ENCODE data around the gene AHCY.
"Not testable (repeated sequence)": the region's sequence is repeated elsewhere in the genome, so short reads cannot be mapped to it uniquely, and the experiment has no call there.

Gene AHCY

DNA sequence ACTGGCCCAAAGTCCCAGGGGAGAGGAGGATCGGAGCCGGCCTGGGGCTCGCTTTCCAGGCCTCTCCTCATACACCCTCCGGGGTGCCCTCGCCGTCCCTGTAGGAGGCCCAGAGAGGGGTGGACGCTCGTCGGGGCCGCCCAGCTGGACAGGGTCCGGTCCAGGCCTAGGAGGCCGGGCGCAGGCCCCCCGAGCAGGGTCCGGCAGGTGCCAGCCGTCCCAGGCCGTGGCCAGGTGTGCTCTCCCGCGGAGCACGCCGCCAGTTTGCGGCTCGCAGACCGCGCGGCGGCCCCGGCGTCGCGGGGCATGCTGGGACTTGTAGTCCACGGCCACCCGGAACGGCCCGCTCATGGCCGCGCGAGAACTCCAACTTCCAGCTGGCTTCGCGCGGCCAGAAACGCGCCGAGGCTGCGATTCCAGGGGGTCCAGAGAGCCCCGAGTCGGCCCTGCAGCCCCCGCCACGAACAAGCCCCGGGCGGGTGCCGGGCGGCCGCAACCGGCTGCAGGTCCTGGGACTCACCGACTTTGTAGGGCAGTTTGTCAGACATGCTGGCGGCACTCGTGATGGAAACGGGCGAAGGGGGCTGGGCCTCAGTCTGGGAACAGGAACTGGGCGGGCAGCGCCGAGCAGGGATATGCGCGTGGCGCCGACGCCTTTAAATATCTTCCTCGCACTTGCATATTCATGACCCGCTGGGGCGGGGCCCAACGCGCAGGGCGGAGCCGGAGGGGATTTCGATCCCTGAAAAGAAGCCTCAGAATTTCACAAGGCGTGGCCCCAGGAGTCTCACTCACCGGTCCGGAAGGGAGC is at the start of gene AHCY:
Gene AHCY (minus strand): TSS at position 633 of the 811 bp plus-strand sequence. CDS start 85 bp downstream, at position 548.
- FAIRE-seq = peak; percentile 66

GRCh38 chr20:34350095-34350494 is 46.9 kb upstream of the AHCY start:
- FAIRE-seq = no peak

- no peak for FAIRE-seq
These were observed 44.4 kb upstream of the AHCY start for GRCh38 chr20:34347571-34347970.

DNA sequence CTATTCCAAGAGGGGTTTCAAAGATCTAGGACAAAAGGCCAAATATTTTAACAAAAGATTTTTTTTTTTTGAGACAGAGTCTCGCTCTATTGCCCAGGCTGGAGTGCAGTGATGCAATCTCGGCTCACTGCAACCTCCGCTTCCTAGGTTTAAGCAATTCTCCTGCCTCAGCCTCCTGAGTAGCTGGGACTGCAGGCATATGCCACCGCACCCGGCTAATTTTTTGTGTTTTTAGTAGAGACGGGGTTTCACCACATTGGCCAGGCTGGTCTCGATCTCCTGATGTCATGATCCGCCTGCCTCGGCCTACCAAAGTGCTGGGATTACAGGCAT is 43.3 kb upstream of the AHCY start:
- FAIRE-seq = not testable (repeated sequence)

DNA sequence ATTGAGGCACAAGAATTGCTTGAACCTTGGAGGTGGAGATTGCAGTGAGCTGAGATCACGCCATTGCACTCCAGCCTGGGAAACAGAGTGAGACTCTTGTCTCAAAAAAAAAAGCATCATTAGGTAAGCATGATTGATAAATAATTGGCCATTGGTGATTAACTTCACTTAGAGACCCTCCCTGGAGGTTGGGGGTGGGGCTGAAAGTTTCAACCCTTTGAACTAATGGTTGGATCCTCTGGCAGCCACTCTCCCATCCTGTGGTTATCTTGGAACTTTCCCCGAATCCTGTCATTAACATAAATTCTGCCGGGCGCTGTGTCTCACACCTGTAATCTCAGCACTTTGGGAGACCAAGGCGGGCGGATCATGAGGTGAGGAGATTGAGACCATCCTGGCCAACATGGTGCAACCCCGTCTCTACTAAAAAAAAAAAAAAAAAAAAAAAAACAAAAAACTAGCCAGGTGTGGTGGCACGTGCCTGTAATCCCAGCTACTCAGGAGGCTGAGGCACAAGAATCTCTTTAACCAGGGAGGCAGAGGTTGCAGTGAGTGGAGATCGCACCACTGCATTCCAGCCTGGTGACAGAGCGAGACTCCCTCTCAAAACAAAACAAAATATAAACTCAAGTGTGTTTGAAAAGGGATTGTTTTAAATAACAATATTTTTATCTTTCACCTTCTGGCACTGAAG is 42.8 kb upstream of the AHCY start:
- FAIRE-seq = not testable (repeated sequence)

- FAIRE-seq = no peak
These were observed 42.2 kb upstream of the AHCY start for GRCh38 chr20:34345402-34345736.

- FAIRE-seq = no peak
These were observed 41.1 kb upstream of the AHCY start for GRCh38 chr20:34344238-34344637.

DNA sequence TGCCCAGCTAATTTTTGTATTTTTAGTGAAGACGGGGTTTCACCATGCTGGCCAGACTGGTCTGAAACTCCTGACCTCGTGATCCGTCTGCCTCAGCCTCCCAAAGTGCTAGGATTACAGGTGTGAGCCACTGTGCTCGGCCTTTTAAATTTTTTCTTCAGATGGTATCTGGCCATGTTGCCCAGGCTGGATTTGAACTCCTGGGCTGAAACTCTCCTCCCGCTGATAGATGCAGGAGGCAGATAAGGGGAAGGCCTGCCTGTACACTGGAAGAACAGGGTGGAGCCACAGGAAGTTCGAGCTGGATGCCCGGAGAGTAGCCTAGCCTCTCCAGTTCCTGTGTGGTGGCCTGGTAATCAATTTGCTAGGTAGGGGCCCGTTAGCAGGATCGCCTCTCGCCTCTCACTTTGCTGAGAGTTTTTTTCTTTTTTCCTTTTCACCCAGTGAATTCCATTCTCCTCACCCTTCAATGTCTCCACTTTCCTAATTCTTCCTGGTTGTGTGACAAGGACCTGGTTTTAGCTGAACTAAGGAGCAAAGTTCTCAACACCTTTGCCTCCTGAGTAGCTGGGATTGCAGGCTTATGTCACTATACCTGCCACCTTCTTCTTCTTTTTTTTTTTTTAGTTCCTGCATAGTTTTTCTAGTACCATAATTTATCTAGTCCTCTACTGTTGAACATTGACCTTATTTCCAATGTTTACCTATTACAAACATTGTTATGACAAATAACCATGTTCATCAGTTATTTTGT is 40.5 kb upstream of the AHCY start:
- no peak for FAIRE-seq

GRCh38 chr20:34341199-34341598 is 38.0 kb upstream of the AHCY start:
- not testable (repeated sequence) for FAIRE-seq

DNA sequence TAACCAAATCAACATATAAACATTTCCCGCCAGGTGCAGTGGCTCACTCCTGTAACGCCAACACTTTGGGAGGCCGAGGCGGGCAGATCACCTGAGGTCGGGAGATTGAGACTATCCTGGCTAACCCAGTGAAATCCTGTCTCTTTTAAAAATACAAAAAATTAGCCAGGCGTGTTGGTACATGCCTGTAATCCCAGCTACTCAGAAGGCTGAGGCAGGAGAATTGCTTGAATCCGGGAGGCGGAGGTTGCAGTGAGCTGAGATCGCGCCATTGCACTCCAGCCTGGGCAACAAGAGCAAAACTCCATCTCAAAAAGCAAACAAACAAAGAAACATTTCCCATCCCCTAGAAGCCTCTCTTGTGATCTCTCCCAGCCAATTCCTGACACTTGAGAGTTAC is 37.6 kb upstream of the AHCY start:
- not testable (repeated sequence) for FAIRE-seq

DNA sequence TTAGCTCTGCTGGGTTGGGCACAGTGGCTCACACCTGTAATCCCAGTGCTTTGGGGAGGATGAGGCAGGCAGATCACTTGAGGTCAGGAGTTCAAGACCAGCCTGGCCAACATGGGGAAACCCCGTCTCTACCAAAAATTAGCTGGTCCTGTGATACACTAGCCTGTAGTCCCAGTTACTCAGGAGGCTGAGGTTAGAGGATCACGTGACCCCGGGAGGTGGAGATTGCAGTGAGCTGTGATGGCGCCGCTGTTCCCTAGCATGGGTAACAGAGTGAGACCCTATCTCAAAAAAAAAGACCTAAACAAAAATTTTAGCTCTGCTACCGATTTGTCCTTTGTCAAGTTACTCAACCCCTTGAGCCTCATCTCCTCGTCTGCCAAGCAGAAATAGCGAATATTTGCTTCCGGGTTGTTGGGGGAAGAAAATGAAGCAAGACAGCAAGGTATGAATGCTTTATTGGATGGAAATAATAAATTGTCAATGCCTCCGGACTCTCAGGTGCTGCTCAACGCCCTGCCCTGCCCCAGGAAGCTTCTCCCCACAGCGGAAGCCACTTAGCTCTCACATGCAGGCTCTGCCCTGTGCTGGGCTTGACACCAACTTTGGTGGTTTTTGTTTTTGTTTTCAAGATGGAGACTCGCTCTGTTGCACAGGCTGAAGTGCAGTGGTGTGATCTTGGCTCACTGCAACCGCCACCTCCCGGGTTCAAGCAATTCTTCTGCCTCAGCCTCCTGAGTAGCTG is 35.0 kb upstream of the AHCY start:
- FAIRE-seq = no peak

DNA sequence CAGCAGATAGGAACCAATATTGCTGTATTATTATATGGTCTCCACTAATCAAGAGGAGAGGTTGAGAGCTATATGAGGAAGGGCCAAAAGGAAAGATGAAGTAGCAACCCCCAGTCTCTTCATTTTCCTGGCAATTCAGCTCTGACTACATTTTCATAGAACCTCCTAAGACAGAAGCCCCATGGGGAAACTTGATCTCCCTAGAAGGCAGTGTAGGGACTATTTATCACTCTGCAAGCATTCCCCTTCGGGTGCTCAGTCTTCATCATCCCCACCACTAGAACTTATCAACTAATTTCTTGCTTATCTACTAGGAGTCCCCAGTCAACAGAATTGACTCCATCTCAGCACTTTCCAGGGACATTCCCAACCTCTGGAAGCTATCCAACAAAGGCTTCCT is 34.4 kb upstream of the AHCY start:
- no peak for FAIRE-seq

GRCh38 chr20:34334654-34335407 is 31.7 kb upstream of the AHCY start:
- FAIRE-seq = no peak

GRCh38 chr20:34333786-34334185 is 30.6 kb upstream of the AHCY start:
- no peak for FAIRE-seq

DNA sequence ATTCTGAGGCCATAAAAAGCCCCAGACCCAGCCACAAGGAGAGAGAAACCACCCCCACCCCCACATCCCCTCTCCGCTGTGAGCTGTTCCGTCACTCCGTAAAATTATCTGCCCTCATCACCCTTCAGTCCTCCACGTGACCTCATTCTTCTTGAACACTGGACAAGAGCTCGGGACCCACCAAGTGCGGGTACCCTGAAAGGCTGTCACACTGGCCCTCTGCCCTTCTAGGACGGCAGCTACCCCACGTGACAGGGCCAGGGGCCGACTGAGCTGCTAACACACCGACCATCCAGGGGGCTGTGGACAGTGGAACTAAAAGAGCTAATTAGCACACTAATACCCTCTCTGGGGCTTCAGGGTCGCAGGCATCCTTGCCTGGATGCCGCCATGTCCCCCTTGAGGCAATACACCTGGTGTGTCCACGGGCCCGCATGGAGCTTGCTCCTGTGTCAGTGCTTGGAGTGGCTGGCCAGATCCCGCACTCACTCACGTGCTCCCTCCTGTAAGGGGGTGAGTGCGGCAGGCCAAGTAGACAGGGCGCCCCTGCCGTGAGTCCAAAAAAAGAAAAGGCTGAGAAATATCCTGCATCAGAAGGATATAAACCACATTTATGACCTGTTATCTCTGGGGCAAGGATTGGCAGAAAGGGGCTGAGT is 29.2 kb upstream of the AHCY start:
- no peak for FAIRE-seq

DNA sequence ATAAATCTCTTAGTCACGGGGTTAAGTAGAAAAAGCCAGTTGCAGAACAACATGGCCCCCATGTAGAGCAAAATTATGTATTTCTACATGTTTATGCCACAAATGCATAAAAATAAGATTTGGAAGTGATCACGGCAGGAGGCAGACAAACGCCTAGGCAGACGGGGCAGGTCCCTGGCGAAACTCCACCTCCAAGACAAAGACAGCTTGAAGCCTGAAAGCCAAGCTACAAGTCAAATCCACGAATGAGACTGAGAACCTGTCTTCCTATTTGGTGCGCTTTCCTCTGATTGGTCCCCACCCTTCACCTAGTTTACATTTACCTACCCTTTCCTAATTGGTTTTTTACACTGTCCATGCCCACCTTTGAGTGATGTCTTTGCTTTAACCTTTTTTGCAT is 28.7 kb upstream of the AHCY start:
- FAIRE-seq = no peak

DNA sequence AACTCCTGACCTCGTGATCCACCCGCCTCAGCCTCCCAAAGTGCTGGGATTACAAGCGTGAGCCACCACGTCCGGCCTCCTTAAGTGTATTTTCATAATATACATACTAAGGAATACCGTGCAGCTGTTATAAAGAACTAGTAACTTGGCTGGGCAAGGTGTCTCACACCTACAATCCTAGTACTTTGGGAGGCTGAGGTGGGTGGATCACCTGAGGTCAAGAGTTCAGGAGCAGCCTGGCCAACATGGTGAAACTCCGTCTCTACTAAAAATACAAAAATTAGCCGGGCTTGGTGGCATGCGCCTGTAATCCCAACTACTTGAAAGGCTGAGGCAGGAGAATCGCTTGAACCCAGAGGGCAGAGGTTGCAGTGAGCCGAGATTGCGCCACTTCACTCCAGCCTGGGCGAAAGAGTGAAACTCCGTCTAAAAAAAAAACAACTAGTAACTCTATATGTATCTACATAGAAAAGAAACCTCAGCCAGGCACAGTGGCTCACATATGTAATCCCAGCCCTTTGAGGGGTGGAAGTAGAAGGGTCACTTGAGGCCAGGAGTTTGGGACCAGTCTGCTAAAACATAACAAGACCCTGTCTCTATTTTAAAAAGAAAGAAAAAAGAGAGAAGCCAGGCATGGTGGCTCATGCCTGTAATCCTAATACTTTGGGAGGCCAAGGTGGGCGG is 27.8 kb upstream of the AHCY start:
- FAIRE-seq = not testable (repeated sequence)

DNA sequence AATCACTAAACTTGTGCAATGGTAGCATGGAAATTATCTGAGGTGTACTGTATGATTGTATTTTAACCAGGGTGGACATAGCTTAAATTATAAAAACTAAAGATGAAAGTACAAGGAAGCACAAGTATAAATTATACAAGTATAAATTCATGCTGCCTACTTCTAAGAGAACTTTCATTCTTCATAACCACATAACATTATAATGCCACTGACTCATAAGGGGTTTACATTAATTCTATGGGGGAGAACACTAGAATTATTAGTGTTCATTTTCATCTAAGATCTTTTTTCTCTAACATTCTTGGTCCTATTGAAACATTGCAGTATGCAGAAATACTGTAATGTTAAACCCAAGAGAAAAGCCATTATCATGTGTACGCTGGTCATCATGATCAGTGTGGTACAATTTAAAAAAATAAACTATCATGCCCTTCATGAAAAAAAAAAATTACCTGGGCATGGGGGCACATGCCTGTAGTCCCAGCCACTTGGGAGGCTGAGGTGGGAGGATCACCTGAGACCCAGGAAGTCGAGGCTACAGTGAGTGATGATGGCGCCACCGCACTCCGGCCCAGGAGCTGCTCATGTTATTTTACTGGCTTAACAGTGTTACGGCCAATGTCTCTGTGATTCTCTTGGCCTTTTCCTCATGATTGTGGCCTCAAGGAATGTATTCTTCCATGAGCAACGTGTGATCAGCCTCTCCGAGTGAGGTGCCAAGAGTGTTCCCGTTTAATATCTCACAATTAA is 25.9 kb upstream of the AHCY start:
- no peak for FAIRE-seq

DNA sequence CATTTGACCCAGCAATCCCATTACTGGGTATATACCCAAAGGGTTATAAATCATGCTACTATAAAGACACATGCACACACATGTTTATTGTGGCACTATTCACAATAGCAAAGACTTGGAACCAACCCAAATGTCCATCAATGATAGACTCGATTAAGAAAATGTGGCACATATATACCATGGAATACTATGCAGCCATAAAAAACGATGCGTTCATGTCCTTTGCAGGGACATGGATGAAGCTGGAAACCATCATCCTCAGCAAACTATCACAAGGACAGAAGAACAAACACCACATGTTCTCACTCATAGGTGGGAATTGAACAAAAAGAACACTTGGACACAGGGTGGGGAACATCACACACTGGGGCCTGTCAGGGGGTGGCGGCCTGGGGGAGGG is 25.1 kb upstream of the AHCY start:
- not testable (repeated sequence) for FAIRE-seq

DNA sequence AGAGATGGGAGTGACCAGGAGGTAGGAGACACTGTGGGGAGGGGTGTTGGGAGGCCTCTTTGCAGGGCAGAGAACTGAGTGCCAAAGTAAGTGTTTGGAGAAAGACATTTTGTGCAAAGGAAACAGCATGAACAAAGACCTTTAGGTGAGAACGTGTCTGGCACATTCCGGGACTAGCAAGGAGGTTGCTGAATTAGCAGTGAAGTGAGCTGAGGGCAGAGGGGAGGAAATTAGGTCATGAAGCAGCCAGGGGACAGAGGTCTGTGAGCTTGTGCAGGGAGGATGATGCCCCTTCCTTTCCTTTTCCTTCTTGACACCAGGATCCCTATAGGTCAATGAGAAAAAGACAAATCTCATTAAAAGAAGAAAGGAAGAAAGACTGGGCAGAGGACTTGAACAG is 21.4 kb upstream of the AHCY start:
- FAIRE-seq = no peak

Measured in endometrium (tissue), 2 donors.